GM18511 (cell line): ENCODE measurements around the gene CFAP77.

Experiments
- ATAC-seq: cut with Tn5 transposase; IDR thresholded peaks from one replicate; pipeline ENCODE4 v1.9.1; 2021; ENCODE audit warnings: mild to moderate bottlenecking, moderate library complexity; ENCODE audit not compliant: unreplicated experiment

CFAP77 gene

DNA sequence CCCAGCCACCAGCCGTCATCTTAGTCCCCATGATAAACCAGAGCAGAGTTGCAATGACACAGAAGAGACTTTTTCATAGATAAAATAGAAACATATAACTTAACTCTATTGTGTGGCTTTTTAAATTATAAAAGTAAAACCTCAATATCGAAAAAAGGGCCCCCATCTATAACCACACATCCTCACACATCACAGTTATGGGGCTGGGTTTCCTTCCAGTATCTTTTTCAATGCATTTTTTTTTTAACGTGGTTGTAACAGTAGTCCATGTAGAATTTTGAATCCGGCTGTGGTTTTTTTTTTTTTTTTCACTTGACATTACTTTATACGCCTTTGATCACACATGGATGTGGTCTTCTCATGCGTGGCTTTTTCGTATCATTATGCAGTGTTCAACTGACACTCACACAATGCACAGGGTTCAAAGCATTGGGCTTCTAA is 77.4 kb downstream of the CFAP77 start:
- ATAC-seq = no peak

DNA sequence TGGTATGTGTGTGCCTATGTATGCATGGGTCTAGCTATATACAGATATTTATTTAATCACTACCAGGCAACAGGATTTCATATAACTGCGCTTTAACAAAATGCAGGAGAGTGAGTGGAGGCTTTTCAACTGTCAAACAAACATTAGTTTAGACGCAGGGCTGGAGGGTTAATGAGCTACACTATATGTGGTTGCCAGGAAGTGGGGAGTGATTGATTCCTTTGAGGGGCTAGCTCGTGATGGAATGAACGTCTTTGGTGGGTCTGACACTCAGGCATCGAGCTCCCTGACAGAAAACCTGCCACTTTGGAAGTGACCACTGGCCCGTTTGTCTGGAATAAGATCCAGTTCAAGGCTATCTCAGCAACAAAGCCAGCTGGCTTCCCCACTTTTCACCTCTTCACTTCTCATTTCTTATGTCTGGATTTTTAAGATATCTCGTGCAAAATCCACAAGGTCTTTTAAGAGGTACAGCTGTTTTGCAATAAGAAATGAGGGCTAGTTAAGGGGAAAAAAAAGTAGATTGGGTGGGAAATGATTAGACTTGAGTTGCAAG is 78.0 kb downstream of the CFAP77 start:
- ATAC-seq = no peak

- ATAC-seq = no peak
These were observed 78.6 kb downstream of the CFAP77 start for GRCh38 chr9:132488626-132489025.

GRCh38 chr9:132489536-132489935 is 79.5 kb downstream of the CFAP77 start:
- no peak for ATAC-seq

DNA sequence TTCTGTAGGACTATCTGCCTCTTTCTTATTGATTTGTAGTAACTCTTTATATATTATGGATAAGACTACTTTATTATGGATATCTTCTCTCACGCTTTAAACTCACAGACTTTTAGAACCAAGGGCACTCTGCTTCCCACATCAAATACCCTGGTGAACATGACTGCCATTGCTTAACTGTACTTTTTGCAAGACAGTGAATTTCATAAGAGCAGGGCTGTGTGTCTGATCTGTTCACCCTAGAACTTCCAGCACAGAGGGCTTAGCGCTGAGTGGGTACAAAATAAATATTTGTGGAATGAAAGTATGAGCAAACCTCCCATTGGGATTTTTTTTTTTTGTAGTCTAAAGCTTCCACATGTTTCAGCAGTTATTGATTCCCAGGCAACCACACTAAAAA is 84.8 kb downstream of the CFAP77 start:
- no peak for ATAC-seq

DNA sequence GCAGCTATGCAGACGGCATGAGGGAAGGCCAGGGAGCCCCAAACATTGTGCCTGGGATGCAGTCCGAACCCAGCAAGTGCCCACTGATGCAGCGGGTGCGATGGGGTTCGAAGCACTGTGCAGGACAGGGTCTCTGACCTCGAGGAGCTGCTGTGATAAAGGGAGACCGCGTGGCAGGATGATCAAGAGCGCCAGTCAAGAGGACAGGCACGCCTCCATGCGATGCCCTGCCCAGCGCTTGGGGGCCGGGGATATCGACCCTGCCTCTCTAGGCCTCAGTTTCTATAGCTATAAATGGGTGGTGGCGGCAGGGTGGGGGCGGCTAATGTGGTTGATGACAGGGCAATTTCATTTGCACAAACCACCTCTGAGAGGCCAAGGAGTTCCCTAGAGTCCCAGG is 87.7 kb downstream of the CFAP77 start:
- ATAC-seq = no peak

GRCh38 chr9:132498531-132499210 is 88.7 kb downstream of the CFAP77 start:
- no peak for ATAC-seq

- ATAC-seq = no peak
These were observed 89.2 kb downstream of the CFAP77 start for GRCh38 chr9:132499251-132499650.

DNA sequence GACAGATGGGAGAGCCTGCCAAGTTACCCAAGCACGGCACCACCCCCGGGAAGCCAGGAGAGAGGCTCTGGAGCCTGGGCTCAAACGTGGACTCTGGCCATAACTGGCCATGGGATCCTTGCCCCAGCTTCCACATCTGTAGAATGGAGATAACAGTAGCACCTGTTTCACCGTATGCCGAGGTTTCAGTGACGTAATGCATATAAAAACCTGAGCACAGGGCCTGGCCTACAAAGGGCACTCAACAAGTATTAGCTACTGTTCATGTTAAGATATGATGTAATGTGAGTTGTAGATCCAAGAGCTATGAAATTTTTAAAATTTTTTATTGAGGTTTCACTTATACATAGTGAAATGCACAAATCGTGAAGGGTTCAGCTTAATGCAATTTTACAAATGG is 90.2 kb downstream of the CFAP77 start:
- no peak for ATAC-seq

DNA sequence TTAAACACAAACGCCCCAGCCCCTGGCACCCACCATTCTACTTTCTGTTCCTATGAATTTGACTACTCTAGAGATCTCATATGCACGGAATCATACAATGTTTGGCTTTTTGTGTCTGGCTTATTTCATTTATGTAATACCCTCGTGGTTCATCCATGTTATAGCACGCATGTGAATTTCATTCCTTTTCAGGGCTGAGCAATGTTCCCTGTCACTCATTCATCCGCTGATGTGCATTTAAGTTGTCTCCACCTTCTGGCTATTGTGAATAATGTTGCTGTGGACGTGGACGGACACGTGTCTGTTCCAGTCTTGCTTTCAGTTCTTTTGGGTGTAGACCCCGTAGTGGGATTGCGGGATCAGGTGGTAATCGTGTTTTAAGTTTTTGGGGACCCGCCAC is 92.5 kb downstream of the CFAP77 start:
- no peak for ATAC-seq

- ATAC-seq = no peak
These were observed 93.1 kb downstream of the CFAP77 start for GRCh38 chr9:132503116-132503515.

DNA sequence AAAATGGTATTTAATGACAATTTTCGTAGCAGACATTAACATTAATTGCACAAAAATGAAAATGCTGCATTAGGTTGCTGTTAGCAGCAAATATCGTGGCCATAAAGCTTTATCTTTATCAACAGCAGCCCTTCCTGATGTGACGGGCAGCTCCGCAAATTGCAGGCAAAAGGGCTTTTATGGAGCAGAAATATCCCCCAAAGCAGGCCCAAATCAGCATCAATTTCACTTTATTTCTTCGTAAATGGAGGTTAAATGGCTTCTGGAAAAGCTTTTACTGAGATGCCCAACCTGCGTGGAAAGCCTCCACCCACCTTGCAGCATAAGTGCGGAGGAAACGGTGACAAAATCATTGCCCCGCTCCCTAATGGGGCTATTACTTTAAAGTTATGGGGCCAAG is 94.5 kb downstream of the CFAP77 start:
- no peak for ATAC-seq

GRCh38 chr9:132505991-132506655 is 96.1 kb downstream of the CFAP77 start:
- ATAC-seq = no peak

- ATAC-seq = no peak
These were observed 97.1 kb downstream of the CFAP77 start for GRCh38 chr9:132506977-132507669.

GRCh38 chr9:132507670-132508469 is 97.9 kb downstream of the CFAP77 start:
- ATAC-seq = no peak

- ATAC-seq = no peak
These were observed 100.2 kb downstream of the CFAP77 start for GRCh38 chr9:132509928-132510874.

GRCh38 chr9:132511191-132511999 is 101.4 kb downstream of the CFAP77 start:
- ATAC-seq = no peak

GRCh38 chr9:132513416-132513815 is 103.4 kb downstream of the CFAP77 start:
- ATAC-seq = no peak
